ENCODE measurements around the gene CASP3. TPM values are rescaled to one million over a fixed set of nuclear protein-coding genes. Genes with fewer than 3 reads are reported as not detected.

Gene CASP3
- total RNA-seq, 1 experiment from 2014 or later, result 107 TPM

DNA sequence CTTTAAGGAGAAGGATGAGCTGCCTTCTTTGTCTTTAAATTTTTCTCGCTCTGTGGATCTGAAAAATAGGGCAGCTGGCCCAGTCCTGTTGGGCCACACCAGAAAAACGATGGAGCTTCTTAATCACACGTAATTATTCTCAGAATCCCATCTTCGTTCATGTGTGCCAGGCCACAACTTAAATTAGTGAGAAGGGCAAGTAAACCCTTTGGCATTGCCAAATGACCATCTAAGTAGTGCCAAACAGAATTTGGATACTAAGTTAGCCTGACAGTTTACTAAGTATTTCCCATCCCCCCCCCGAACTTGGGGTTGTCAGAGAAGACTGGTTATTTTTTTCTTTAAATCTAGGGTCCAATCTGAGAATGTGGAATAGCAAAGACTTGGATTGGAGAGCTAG lies 62.0 kb downstream of the CASP3 start:
- H3K9me3 ChIP-seq (ENCODE audit: control insufficient read depth, low read depth, low read length), result no peaks in the 10 kb centered on the region
- no peak overlapping the region for H3K56ac ChIP-seq (ENCODE audit: insufficient read length, low read depth, low read length)
- no peak overlapping the region for H3K4me2 ChIP-seq (ENCODE audit: insufficient read depth, insufficient read length, low read length)
- H3K23me2 ChIP-seq (ENCODE audit: insufficient read length, low read depth, low read length, poor library complexity, severe bottlenecking), result no peaks in the 10 kb centered on the region
- H3K4me1 Mint-ChIP-seq, result peaks cover 3 to 14% of the 10 kb centered on the region in 2 experiments; a peak in 3 of 4 replicates
- no peaks in the 10 kb centered on the region for H3K4me1 ChIP-seq (ENCODE audit: insufficient read depth, low read length)
- H3K36me3 Mint-ChIP-seq (ENCODE audit: insufficient read depth in 1 of 3, low read depth in 3 of 3), result peaks cover 0 to 6% (median 0%) of the 10 kb centered on the region in 3 experiments; a peak in 2 of 7 replicates
- H3T11ph ChIP-seq (ENCODE audit: low read length), result no peak overlapping the region
- H3K27ac Mint-ChIP-seq, result no peak overlapping the region
- H3K23ac ChIP-seq (ENCODE audit: insufficient read length, low read depth, low read length), result no peak overlapping the region
- no peak overlapping the region for H3K14ac ChIP-seq (ENCODE audit: insufficient read depth, low read length)
- no peak overlapping the region for H4K91ac ChIP-seq (ENCODE audit: insufficient read length, low read depth, low read length)
- H2BK20ac ChIP-seq (ENCODE audit: low read depth, low read length, poor library complexity, severe bottlenecking), result no peak overlapping the region
- H2AFZ ChIP-seq (ENCODE audit: low read length), result no peak overlapping the region
- no peak for DNase-seq
- H2BK15ac ChIP-seq (ENCODE audit: low read depth, low read length), result no peak overlapping the region
- no peaks in the 10 kb centered on the region for H4K20me1 ChIP-seq (ENCODE audit: control insufficient read depth, insufficient read depth, insufficient read length)
- no peak overlapping the region for H2BK12ac ChIP-seq (ENCODE audit: insufficient read length, low read depth, low read length)
- no CpG with 5 or more reads among the region's 5 CpGs for WGBS (ENCODE audit: extremely low coverage, insufficient read length, low lambda C conversion rate)
- no peak overlapping the region for H3K18ac ChIP-seq (ENCODE audit: insufficient read length, low read depth, low read length)
- H2BK120ac ChIP-seq (ENCODE audit: low read depth, low read length, poor library complexity, severe bottlenecking), result no peak overlapping the region
- no peak overlapping the region for H2BK5ac ChIP-seq (ENCODE audit: insufficient read length, low read length)
- H3K27ac ChIP-seq (ENCODE audit: insufficient read length, low read depth, low read length), result no peak overlapping the region
- no peaks in the 10 kb centered on the region for H3K79me2 ChIP-seq (ENCODE audit: insufficient read depth, low read length)
- no peaks in the 10 kb centered on the region for H3K79me1 ChIP-seq (ENCODE audit: insufficient read depth, low read depth, low read length, poor library complexity, severe bottlenecking)
- no peak overlapping the region for H4K8ac ChIP-seq (replicated peaks; ENCODE audit: insufficient read length, low read depth, low read length)
- no peak overlapping the region for H2AK5ac ChIP-seq (ENCODE audit: insufficient read length, low read length)
- H3K9ac ChIP-seq (ENCODE audit: extremely low read depth, insufficient read length, low read length), result no peak overlapping the region
- H3K9me3 Mint-ChIP-seq, result peaks cover 2 to 8% of the 10 kb centered on the region in 2 experiments; a peak in 3 of 5 replicates
- no peaks in the 10 kb centered on the region for H3K27me3 Mint-ChIP-seq (ENCODE audit: low read depth)
- no peaks in the 10 kb centered on the region for H3K27me3 ChIP-seq (ENCODE audit: insufficient read depth, low read length)
- TF ChIP-seq CTCF (conservative IDR thresholded peaks at IDR 0.05), result no peak
- H3K4ac ChIP-seq (ENCODE audit: low read depth, low read length), result no peak overlapping the region
- no peak overlapping the region for H4K5ac ChIP-seq (ENCODE audit: insufficient read length, low read depth, low read length)
- H3K4me3 Mint-ChIP-seq, result no peak overlapping the region

Data from H9 (cell line).